ENCODE data around the gene KATNAL1.
"Not testable (repeated sequence)": the region's sequence is repeated elsewhere in the genome, so short reads cannot be mapped to it uniquely, and the experiment has no call there.

KATNAL1 gene

GRCh38 chr13:30216111-30216510, 91.2 kb downstream of the KATNAL1 start:
- DNase-seq (ENCODE audit: low spot score) = no peak

GRCh38 chr13:30212256-30212655, 95.1 kb downstream of the KATNAL1 start:
- no peak for DNase-seq (ENCODE audit: low spot score)

More at GRCh38 chr13:30216111-30216510, 91.2 kb downstream of the KATNAL1 start:
- FAIRE-seq = no peak

GRCh38 chr13:30211745-30212144, 95.6 kb downstream of the KATNAL1 start:
- FAIRE-seq = no peak

More at GRCh38 chr13:30212256-30212655, 95.1 kb downstream of the KATNAL1 start:
- no peak for FAIRE-seq

GRCh38 chr13:30204564-30204963, 102.8 kb downstream of the KATNAL1 start:
- FAIRE-seq (no peak), DNase-seq (ENCODE audit: low spot score) (no peak)

More at GRCh38 chr13:30211745-30212144, 95.6 kb downstream of the KATNAL1 start:
- no peak for DNase-seq (ENCODE audit: low spot score)

GRCh38 chr13:30196025-30196424, 111.3 kb downstream of the KATNAL1 start:
- DNase-seq (ENCODE audit: low spot score) = no peak

GRCh38 chr13:30194906-30195305, 112.4 kb downstream of the KATNAL1 start:
- no peak for DNase-seq (ENCODE audit: low spot score)
- FAIRE-seq = no peak

More at GRCh38 chr13:30196025-30196424, 111.3 kb downstream of the KATNAL1 start:
- no peak for FAIRE-seq

- FAIRE-seq = no peak
- no peak for DNase-seq (ENCODE audit: low spot score)
These were observed 113.8 kb downstream of the KATNAL1 start for GRCh38 chr13:30193279-30194234.

GRCh38 chr13:30192320-30193093, 114.8 kb downstream of the KATNAL1 start:
- DNase-seq (ENCODE audit: low spot score) (no peak), FAIRE-seq (no peak)

GRCh38 chr13:30191491-30192100, 115.8 kb downstream of the KATNAL1 start:
- FAIRE-seq = no peak
- DNase-seq (ENCODE audit: low spot score) = no peak

GRCh38 chr13:30186634-30187415, 120.5 kb downstream of the KATNAL1 start:
- FAIRE-seq (no peak), DNase-seq (ENCODE audit: low spot score) (no peak)

- FAIRE-seq (no peak), DNase-seq (ENCODE audit: low spot score) (no peak)
These were observed 125.3 kb downstream of the KATNAL1 start for GRCh38 chr13:30181888-30182651.

- DNase-seq (ENCODE audit: low spot score) (no peak), FAIRE-seq (no peak)
These were observed 127.6 kb downstream of the KATNAL1 start for GRCh38 chr13:30179597-30180276.

GRCh38 chr13:30178976-30179375, 128.4 kb downstream of the KATNAL1 start:
- DNase-seq (ENCODE audit: low spot score) (no peak), FAIRE-seq (no peak)

GRCh38 chr13:30175166-30175565, 132.2 kb downstream of the KATNAL1 start:
- DNase-seq (ENCODE audit: low spot score) = no peak
- FAIRE-seq = no peak

- not testable (repeated sequence) for FAIRE-seq; DNase-seq (ENCODE audit: low spot score)
These were observed 133.1 kb downstream of the KATNAL1 start for GRCh38 chr13:30174250-30174649.

GRCh38 chr13:30173303-30173610, 134.1 kb downstream of the KATNAL1 start:
- FAIRE-seq = no peak

GRCh38 chr13:30172593-30173302, 134.6 kb downstream of the KATNAL1 start:
- FAIRE-seq (no peak), DNase-seq (ENCODE audit: low spot score) (no peak)

More at GRCh38 chr13:30173303-30173610, 134.1 kb downstream of the KATNAL1 start:
- no peak for DNase-seq (ENCODE audit: low spot score)

- DNase-seq (ENCODE audit: low spot score) = no peak
- FAIRE-seq = no peak
These were observed 136.8 kb downstream of the KATNAL1 start for GRCh38 chr13:30170569-30170968.

- FAIRE-seq = no peak
- DNase-seq (ENCODE audit: low spot score) = no peak
These were observed 137.9 kb downstream of the KATNAL1 start for GRCh38 chr13:30169442-30169841.
